ENCODE measurements around the gene GSPT1.

The GSPT1 gene

GRCh38 chr16:11886881-11887280 lies 28.9 kb downstream of the GSPT1 start:
- Histone ChIP-seq H3K9me3 (ENCODE audit: control insufficient read depth, low read length) (no peaks in the 10 kb centered on the region), H3K36me3 (ENCODE audit: control insufficient read depth, insufficient read depth, low read length) (peaks cover 55% of the 10 kb centered on the region)
- no peak for DNase-seq

GRCh38 chr16:11884035-11884434 lies 31.7 kb downstream of the GSPT1 start:
- peaks cover 67% of the 10 kb centered on the region for H3K36me3 ChIP-seq (ENCODE audit: control insufficient read depth, insufficient read depth, low read length)
- H3K4me1 ChIP-seq (ENCODE audit: control insufficient read depth, insufficient read depth, low read length, poor library complexity, severe bottlenecking), result no peaks in the 10 kb centered on the region
- no peak overlapping the region for H3K4me3 ChIP-seq (ENCODE audit: insufficient read depth, low read depth, low read length, poor library complexity, severe bottlenecking)
- no peaks in the 10 kb centered on the region for H3K9me3 ChIP-seq (ENCODE audit: control insufficient read depth, low read length)
- no peak overlapping the region for H3K27ac ChIP-seq (ENCODE audit: insufficient read depth, low read length, poor library complexity, severe bottlenecking)
- DNase-seq, result no peak
- H3K27me3 ChIP-seq (replicated peaks; ENCODE audit: control insufficient read depth, insufficient read depth, low read length, poor library complexity, severe bottlenecking), result no peaks in the 10 kb centered on the region

More at GRCh38 chr16:11886881-11887280, 28.9 kb downstream of the GSPT1 start:
- H3K27me3 ChIP-seq (replicated peaks; ENCODE audit: control insufficient read depth, insufficient read depth, low read length, poor library complexity, severe bottlenecking), result no peaks in the 10 kb centered on the region
- no peaks in the 10 kb centered on the region for H3K4me1 ChIP-seq (ENCODE audit: control insufficient read depth, insufficient read depth, low read length, poor library complexity, severe bottlenecking)
- H3K27ac ChIP-seq (ENCODE audit: insufficient read depth, low read length, poor library complexity, severe bottlenecking), result no peak overlapping the region
- H3K4me3 ChIP-seq (ENCODE audit: insufficient read depth, low read depth, low read length, poor library complexity, severe bottlenecking), result no peak overlapping the region

GRCh38 chr16:11880007-11880406 lies 35.7 kb downstream of the GSPT1 start:
- peaks cover 68% of the 10 kb centered on the region for H3K36me3 ChIP-seq (ENCODE audit: control insufficient read depth, insufficient read depth, low read length)

GRCh38 chr16:11877374-11877773 lies 38.4 kb downstream of the GSPT1 start:
- Histone ChIP-seq H3K27ac (ENCODE audit: insufficient read depth, low read length, poor library complexity, severe bottlenecking) (no peak overlapping the region), H3K27me3 (replicated peaks; ENCODE audit: control insufficient read depth, insufficient read depth, low read length, poor library complexity, severe bottlenecking) (no peaks in the 10 kb centered on the region), H3K9me3 (ENCODE audit: control insufficient read depth, low read length) (no peaks in the 10 kb centered on the region), H3K4me3 (ENCODE audit: insufficient read depth, low read depth, low read length, poor library complexity, severe bottlenecking) (no peak overlapping the region), H3K36me3 (ENCODE audit: control insufficient read depth, insufficient read depth, low read length) (peaks cover 72% of the 10 kb centered on the region), H3K4me1 (ENCODE audit: control insufficient read depth, insufficient read depth, low read length, poor library complexity, severe bottlenecking) (no peaks in the 10 kb centered on the region)
- no peak for DNase-seq

More at GRCh38 chr16:11880007-11880406, 35.7 kb downstream of the GSPT1 start:
- Histone ChIP-seq H3K4me1 (ENCODE audit: control insufficient read depth, insufficient read depth, low read length, poor library complexity, severe bottlenecking) (no peaks in the 10 kb centered on the region), H3K27me3 (replicated peaks; ENCODE audit: control insufficient read depth, insufficient read depth, low read length, poor library complexity, severe bottlenecking) (no peaks in the 10 kb centered on the region), H3K9me3 (ENCODE audit: control insufficient read depth, low read length) (no peaks in the 10 kb centered on the region), H3K4me3 (ENCODE audit: insufficient read depth, low read depth, low read length, poor library complexity, severe bottlenecking) (no peak overlapping the region), H3K27ac (ENCODE audit: insufficient read depth, low read length, poor library complexity, severe bottlenecking) (no peak overlapping the region)
- DNase-seq, result no peak

- Histone ChIP-seq H3K27ac (ENCODE audit: insufficient read depth, low read length, poor library complexity, severe bottlenecking) (no peak overlapping the region), H3K36me3 (ENCODE audit: control insufficient read depth, insufficient read depth, low read length) (peaks cover 71% of the 10 kb centered on the region), H3K4me3 (ENCODE audit: insufficient read depth, low read depth, low read length, poor library complexity, severe bottlenecking) (no peak overlapping the region), H3K27me3 (replicated peaks; ENCODE audit: control insufficient read depth, insufficient read depth, low read length, poor library complexity, severe bottlenecking) (no peaks in the 10 kb centered on the region), H3K9me3 (ENCODE audit: control insufficient read depth, low read length) (no peaks in the 10 kb centered on the region), H3K4me1 (ENCODE audit: control insufficient read depth, insufficient read depth, low read length, poor library complexity, severe bottlenecking) (no peaks in the 10 kb centered on the region)
- DNase-seq, result no peak
Observed at GRCh38 chr16:11876306-11876705, 39.5 kb downstream of the GSPT1 start.

- Histone ChIP-seq H3K4me1 (ENCODE audit: control insufficient read depth, insufficient read depth, low read length, poor library complexity, severe bottlenecking) (no peaks in the 10 kb centered on the region), H3K27me3 (replicated peaks; ENCODE audit: control insufficient read depth, insufficient read depth, low read length, poor library complexity, severe bottlenecking) (no peaks in the 10 kb centered on the region), H3K27ac (ENCODE audit: insufficient read depth, low read length, poor library complexity, severe bottlenecking) (no peak overlapping the region), H3K4me3 (ENCODE audit: insufficient read depth, low read depth, low read length, poor library complexity, severe bottlenecking) (no peak overlapping the region), H3K9me3 (ENCODE audit: control insufficient read depth, low read length) (no peaks in the 10 kb centered on the region), H3K36me3 (ENCODE audit: control insufficient read depth, insufficient read depth, low read length) (peaks cover 71% of the 10 kb centered on the region)
- no peak for DNase-seq
Observed at GRCh38 chr16:11875721-11876120, 40.0 kb downstream of the GSPT1 start.

GRCh38 chr16:11871193-11871592 lies 44.6 kb downstream of the GSPT1 start:
- Histone ChIP-seq H3K9me3 (ENCODE audit: control insufficient read depth, low read length) (no peaks in the 10 kb centered on the region), H3K27me3 (replicated peaks; ENCODE audit: control insufficient read depth, insufficient read depth, low read length, poor library complexity, severe bottlenecking) (no peaks in the 10 kb centered on the region), H3K36me3 (ENCODE audit: control insufficient read depth, insufficient read depth, low read length) (peaks cover 52% of the 10 kb centered on the region), H3K4me3 (ENCODE audit: insufficient read depth, low read depth, low read length, poor library complexity, severe bottlenecking) (no peak overlapping the region), H3K4me1 (ENCODE audit: control insufficient read depth, insufficient read depth, low read length, poor library complexity, severe bottlenecking) (no peaks in the 10 kb centered on the region), H3K27ac (ENCODE audit: insufficient read depth, low read length, poor library complexity, severe bottlenecking) (no peak overlapping the region)
- DNase-seq, result no peak

- no peak overlapping the region for H3K27ac ChIP-seq (ENCODE audit: insufficient read depth, low read length, poor library complexity, severe bottlenecking)
- H3K9me3 ChIP-seq (ENCODE audit: control insufficient read depth, low read length), result no peaks in the 10 kb centered on the region
- no peaks in the 10 kb centered on the region for H3K27me3 ChIP-seq (replicated peaks; ENCODE audit: control insufficient read depth, insufficient read depth, low read length, poor library complexity, severe bottlenecking)
- no peaks in the 10 kb centered on the region for H3K4me1 ChIP-seq (ENCODE audit: control insufficient read depth, insufficient read depth, low read length, poor library complexity, severe bottlenecking)
- no peak for DNase-seq
- no peak overlapping the region for H3K4me3 ChIP-seq (ENCODE audit: insufficient read depth, low read depth, low read length, poor library complexity, severe bottlenecking)
- H3K36me3 ChIP-seq (ENCODE audit: control insufficient read depth, insufficient read depth, low read length), result peaks cover 44% of the 10 kb centered on the region
Observed at GRCh38 chr16:11870399-11870798, 45.4 kb downstream of the GSPT1 start.

- Histone ChIP-seq H3K27me3 (replicated peaks; ENCODE audit: control insufficient read depth, insufficient read depth, low read length, poor library complexity, severe bottlenecking) (no peaks in the 10 kb centered on the region), H3K4me3 (ENCODE audit: insufficient read depth, low read depth, low read length, poor library complexity, severe bottlenecking) (no peak overlapping the region), H3K9me3 (ENCODE audit: control insufficient read depth, low read length) (no peaks in the 10 kb centered on the region), H3K4me1 (ENCODE audit: control insufficient read depth, insufficient read depth, low read length, poor library complexity, severe bottlenecking) (no peaks in the 10 kb centered on the region), H3K36me3 (ENCODE audit: control insufficient read depth, insufficient read depth, low read length) (peaks cover 38% of the 10 kb centered on the region), H3K27ac (ENCODE audit: insufficient read depth, low read length, poor library complexity, severe bottlenecking) (no peak overlapping the region)
- no peak for DNase-seq
Observed at GRCh38 chr16:11869353-11870228, 46.2 kb downstream of the GSPT1 start.

GRCh38 chr16:11868412-11868980 lies 47.3 kb downstream of the GSPT1 start:
- Histone ChIP-seq H3K4me3 (ENCODE audit: insufficient read depth, low read depth, low read length, poor library complexity, severe bottlenecking) (no peak overlapping the region), H3K27ac (ENCODE audit: insufficient read depth, low read length, poor library complexity, severe bottlenecking) (no peak overlapping the region), H3K36me3 (ENCODE audit: control insufficient read depth, insufficient read depth, low read length) (peaks cover 29% of the 10 kb centered on the region), H3K27me3 (replicated peaks; ENCODE audit: control insufficient read depth, insufficient read depth, low read length, poor library complexity, severe bottlenecking) (no peaks in the 10 kb centered on the region), H3K9me3 (ENCODE audit: control insufficient read depth, low read length) (no peaks in the 10 kb centered on the region), H3K4me1 (ENCODE audit: control insufficient read depth, insufficient read depth, low read length, poor library complexity, severe bottlenecking) (no peaks in the 10 kb centered on the region)
- no peak for DNase-seq
